Right lobe of liver (tissue), 6 donors: ENCODE measurements around the gene AKR1C8. TPM values are rescaled to one million over a fixed set of nuclear protein-coding genes. Genes with fewer than 3 reads are reported as not detected.
"Not testable (repeated sequence)": the region's sequence is repeated elsewhere in the genome, so short reads cannot be mapped to it uniquely, and the experiment has no call there.

Source experiments
- ATAC-seq, 4 donors: fragments of 200-7000 bp; cut with Tn5 transposase; one replicate each; pipeline ENCODE4 v1.9.1; 2020; ENCODE audit warnings: mild to moderate bottlenecking in 4 of 4, moderate library complexity in 4 of 4
- DNase-seq, 3 donors: peaks; one replicate each; pipeline ENCODE4 v3.0.0-alpha.2; 2020
- H3K27ac ChIP-seq, 3 donors: fragments of 200-600 bp; one replicate each; pipeline ENCODE4 v1.8.0; 2022
- H3K27me3 ChIP-seq, 2 donors: fragments of 200-600 bp; one replicate each; pipeline ENCODE4 v1.8.0; 2022
- H3K36me3 ChIP-seq, 4 donors: fragments of 200-600 bp; sonication (generic) in 1 of 4; one replicate each; pipeline versions ENCODE4 v1.5.1 to v1.8.0; 2017 to 2022; ENCODE audit warnings: control low read depth in 1 of 4
- H3K4me1 ChIP-seq, 4 donors: fragments of 200-600 bp; sonication (generic) in 1 of 4; one replicate each; pipeline versions ENCODE4 v1.5.1 to v1.8.0; 2017 to 2022; ENCODE audit warnings: control low read depth in 1 of 4
- H3K4me3 ChIP-seq, 3 donors: fragments of 200-600 bp; one replicate each; pipeline ENCODE4 v1.8.0; 2022
- H3K9me3 ChIP-seq, 4 donors: fragments of 200-600 bp; sonication (generic) in 1 of 4; one replicate each; pipeline versions ENCODE4 v1.5.1 to v1.8.0; 2017 to 2022; ENCODE audit warnings: control low read depth in 1 of 4
- CTCF ChIP-seq, 4 donors: fragments of 200-600 bp in 3 of 4; fragments of 450-650 bp in 1 of 4; IDR thresholded peaks; one replicate each; pipeline versions ENCODE4 v1.5.1 to v1.8.0; 2016 to 2022; ENCODE audit warnings: antibody characterized with exemption in 4 of 4, mild to moderate bottlenecking in 2 of 4
- POLR2A ChIP-seq: fragments of 450-650 bp; IDR thresholded peaks from one replicate; pipeline ENCODE4 v1.6.1; 2017; ENCODE audit warnings: antibody characterized with exemption, mild to moderate bottlenecking
- WGBS: methylation state at CpG from one replicate; pipeline ENCODE4 v1.1.6; 2018; ENCODE audit warnings: low coverage, low lambda C conversion rate; ENCODE audit not compliant: insufficient coverage; ENCODE audit errors: missing lambda C conversion rate; 5-methylcytosine and 5-hydroxymethylcytosine counted together
- intact Hi-C, 2 donors: fragments of 100-400 bp; cut with DNase I; formaldehyde crosslinking; loops; one replicate each; pipeline versions ENCODE4 v1.11.2 to v1.14.1; 2022
- total RNA-seq, 6 experiments: library from RNA; depleted of rRNA in 2 of 6; stranded (reverse); fragments of >200 nt in 2 of 6; fragmentation: NEBNext Ultra II Directional in 3 of 6; extraction: Animal tissue kit (Norgen Biotek cat#: 25700) in 3 of 6; gene quantifications; one replicate each; pipeline versions ENCODE4 v1.1.0 to v1.2.4, GENCODE V29; 2016 to 2023
- donor health status: DM: no; HTN: yes; CAD: no.
- donor health status: DM: no; HTN: no; CAD: no.
- donor health status: DM: no; HTN: no; CAD: no.
- donor health status: DM: no; HTN: yes; CAD: no.
- donor health status: DM: no; HTN: yes; CAD: no.

AKR1C8 gene
- total RNA-seq, 6 experiments from 2014 or later, result 6.4 to 25.1 (median 12.5) TPM

GRCh38 chr10:5183923-5184322 is 1.0 kb downstream of the AKR1C8 start:
- intact Hi-C loops, result no loop called here
- DNase-seq, result peak in 1 of 3 donors; percentile 53
- WGBS, result 33% methylated on average over 2 of the region's 2 CpGs
- TF ChIP-seq POLR2A, result no peak
- Histone ChIP-seq H3K4me3 (peak overlapping the region; percentile 22 to 61 (median 53)), H3K27ac (peak overlapping the region; percentile 55 to 77 (median 69)), H3K36me3 (peaks cover 0 to 8% (median 4%) of the 10 kb centered on the region in 4 donors), H3K27me3 (no peaks in the 10 kb centered on the region), H3K4me1 (peaks cover 0 to 24% (median 5%) of the 10 kb centered on the region in 4 donors), H3K9me3 (no peaks in the 10 kb centered on the region)
- ATAC-seq, result peak; percentile 54 to 61 (median 60)

- H3K4me1 ChIP-seq, H3K4me3 ChIP-seq, ATAC-seq, intact Hi-C loops, H3K9me3 ChIP-seq, H3K36me3 ChIP-seq, H3K27ac ChIP-seq, DNase-seq, H3K27me3 ChIP-seq: not testable (repeated sequence)
- 89% methylated on average over 3 of the region's 12 CpGs for WGBS
Observed at GRCh38 chr10:5180503-5180902, 4.4 kb downstream of the AKR1C8 start.

- H3K36me3 ChIP-seq, H3K9me3 ChIP-seq, H3K4me3 ChIP-seq, H3K27me3 ChIP-seq, ATAC-seq, H3K27ac ChIP-seq, intact Hi-C loops, DNase-seq, H3K4me1 ChIP-seq: not testable (repeated sequence)
- 52% methylated on average over 2 of the region's 3 CpGs for WGBS
Observed at GRCh38 chr10:5175581-5175980, 9.4 kb downstream of the AKR1C8 start.

GRCh38 chr10:5168897-5169420 is 16.0 kb downstream of the AKR1C8 start:
- DNase-seq (no peak), ATAC-seq (peak in 1 of 4 donors; percentile 10)
- Histone ChIP-seq H3K27ac (no peak overlapping the region), H3K9me3 (peaks cover 0 to 6% (median 0%) of the 10 kb centered on the region in 4 donors), H3K4me1 (no peaks in the 10 kb centered on the region), H3K27me3 (no peaks in the 10 kb centered on the region), H3K36me3 (peaks cover 0 to 44% (median 21%) of the 10 kb centered on the region in 4 donors), H3K4me3 (no peak overlapping the region)
- no peak for TF ChIP-seq CTCF (IDR thresholded peaks at IDR 0.05)
- TF ChIP-seq POLR2A, result no peak
- intact Hi-C loops, result no loop called here
- WGBS, result 88% methylated on average over 5 of the region's 5 CpGs

- 10% methylated on average over 1 of the region's 1 CpG for whole genome bisulfite sequencing
Observed at GRCh38 chr10:5165738-5166137, 19.2 kb downstream of the AKR1C8 start.

More at GRCh38 chr10:5165738-5166137, 19.2 kb downstream of the AKR1C8 start:
- Histone ChIP-seq H3K36me3 (peaks cover 0 to 65% (median 36%) of the 10 kb centered on the region in 4 donors), H3K27ac (no peak overlapping the region), H3K4me1 (no peaks in the 10 kb centered on the region), H3K27me3 (no peaks in the 10 kb centered on the region), H3K9me3 (peaks cover 0 to 6% (median 0%) of the 10 kb centered on the region in 4 donors), H3K4me3 (no peak overlapping the region)
- intact Hi-C loops, result no loop called here
- ATAC-seq (no peak), DNase-seq (no peak)
- TF ChIP-seq POLR2A, result no peak
- no peak for TF ChIP-seq CTCF (IDR thresholded peaks at IDR 0.05)
